SU-DHL-6 (cell line): ENCODE results near the gene FBP1.

ENCODE experiments used
- H2AFZ ChIP-seq: fragments of 200-600 bp; sonication (generic); 2 replicates; pipeline ENCODE4 v1.6.1; 2014; ENCODE audit warnings: low read depth, mild to moderate bottlenecking, moderate library complexity, mixed read lengths, antibody characterized with exemption, low read length; ENCODE audit not compliant: severe bottlenecking
- H3F3A ChIP-seq: fragments of 200-600 bp; shearing (Covaris generic); 2 replicates; pipeline ENCODE4 v1.6.0; 2016; ENCODE audit warnings: antibody characterized with exemption, mild to moderate bottlenecking; ENCODE audit not compliant: insufficient read depth
- H3K27ac ChIP-seq: fragments of 200-600 bp; sonication (generic); 2 replicates; pipeline ENCODE4 v1.5.1; 2016; ENCODE audit warnings: low read depth, mild to moderate bottlenecking, low read length, moderate library complexity, mixed read lengths
- H3K27me3 ChIP-seq: fragments of 200-600 bp; sonication (generic), shearing (Covaris generic); 2 replicates; pipeline ENCODE4 v1.6.0; 2014; ENCODE audit warnings: mild to moderate bottlenecking, low read length
- H3K36me3 ChIP-seq: fragments of 200-600 bp; sonication (generic); 2 replicates; pipeline ENCODE4 v1.6.1; 2014; ENCODE audit warnings: mild to moderate bottlenecking, low read length, mixed read lengths
- H3K4me2 ChIP-seq: fragments of 300-600, 200-600 bp; shearing (Covaris generic), sonication (generic); 2 replicates; pipeline ENCODE4 v1.6.0; 2014; ENCODE audit warnings: low read length, low read depth, mild to moderate bottlenecking; ENCODE audit not compliant: poor library complexity, severe bottlenecking
- H3K4me3 ChIP-seq: fragments of 200-600 bp; sonication (generic); 2 replicates; pipeline ENCODE4 v1.5.1; 2014; ENCODE audit warnings: antibody characterized with exemption, low read length, mild to moderate bottlenecking, mixed read lengths; ENCODE audit not compliant: insufficient read depth, poor library complexity, severe bottlenecking
- H3K79me2 ChIP-seq: fragments of 200-600 bp; sonication (generic); 2 replicates; pipeline ENCODE4 v1.6.1; 2014; ENCODE audit warnings: mild to moderate bottlenecking, low read length, moderate library complexity; ENCODE audit not compliant: insufficient read depth
- H3K9ac ChIP-seq: fragments of 200-600 bp; sonication (generic); 2 replicates; pipeline ENCODE4 v1.7.0; 2014; ENCODE audit warnings: mild to moderate bottlenecking, low read length
- H3K9me2 ChIP-seq: fragments of 200-600 bp; sonication (generic); replicated peaks from 2 replicates; pipeline ENCODE4 v1.6.1; 2014; ENCODE audit warnings: low read length; ENCODE audit not compliant: insufficient read depth
- H3K9me3 ChIP-seq: fragments of 200-600 bp; sonication (generic); 2 replicates; pipeline ENCODE4 v1.6.1; 2014; ENCODE audit warnings: low read length, mixed read lengths; ENCODE audit not compliant: insufficient read depth
- H4K20me1 ChIP-seq: fragments of 200-600 bp; sonication (generic); 2 replicates; pipeline ENCODE4 v1.6.1; 2014; ENCODE audit warnings: low read depth, mild to moderate bottlenecking, antibody characterized with exemption, low read length, moderate library complexity, mixed read lengths
- EZH2phosphoT487 ChIP-seq: fragments of 200-600 bp; sonication (generic), shearing (Covaris generic); conservative IDR thresholded peaks from 2 replicates; pipeline ENCODE4 v1.6.1; 2018; ENCODE audit warnings: mild to moderate bottlenecking, antibody characterized with exemption, low read length, moderate library complexity, mixed read lengths
- TF ChIP-seq, protein P1 (sequence below): fragments of 200-600 bp; sonication (generic); IDR thresholded peaks from one replicate; pipeline ENCODE4 v1.5.1; 2017; ENCODE audit warnings: antibody characterized with exemption, mild to moderate bottlenecking, low read length, moderate library complexity; ENCODE audit not compliant: insufficient read depth, poor library complexity, severe bottlenecking

Gene FBP1

GRCh38 chr9:94668418-94668927 lies 29.2 kb upstream of the FBP1 start:
- TF ChIP-seq EZH2phosphoT487 = no peak
- TF ChIP-seq, protein P1, sequence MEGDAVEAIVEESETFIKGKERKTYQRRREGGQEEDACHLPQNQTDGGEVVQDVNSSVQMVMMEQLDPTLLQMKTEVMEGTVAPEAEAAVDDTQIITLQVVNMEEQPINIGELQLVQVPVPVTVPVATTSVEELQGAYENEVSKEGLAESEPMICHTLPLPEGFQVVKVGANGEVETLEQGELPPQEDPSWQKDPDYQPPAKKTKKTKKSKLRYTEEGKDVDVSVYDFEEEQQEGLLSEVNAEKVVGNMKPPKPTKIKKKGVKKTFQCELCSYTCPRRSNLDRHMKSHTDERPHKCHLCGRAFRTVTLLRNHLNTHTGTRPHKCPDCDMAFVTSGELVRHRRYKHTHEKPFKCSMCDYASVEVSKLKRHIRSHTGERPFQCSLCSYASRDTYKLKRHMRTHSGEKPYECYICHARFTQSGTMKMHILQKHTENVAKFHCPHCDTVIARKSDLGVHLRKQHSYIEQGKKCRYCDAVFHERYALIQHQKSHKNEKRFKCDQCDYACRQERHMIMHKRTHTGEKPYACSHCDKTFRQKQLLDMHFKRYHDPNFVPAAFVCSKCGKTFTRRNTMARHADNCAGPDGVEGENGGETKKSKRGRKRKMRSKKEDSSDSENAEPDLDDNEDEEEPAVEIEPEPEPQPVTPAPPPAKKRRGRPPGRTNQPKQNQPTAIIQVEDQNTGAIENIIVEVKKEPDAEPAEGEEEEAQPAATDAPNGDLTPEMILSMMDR = no peak
- H3K4me2 ChIP-seq = peak overlapping the region; percentile 85
- H3K27me3 ChIP-seq = no peaks in the 10 kb centered on the region
- H3F3A ChIP-seq = no peaks in the 10 kb centered on the region
- no peaks in the 10 kb centered on the region for H3K36me3 ChIP-seq
- H4K20me1 ChIP-seq = no peaks in the 10 kb centered on the region
- H3K9ac ChIP-seq = no peak overlapping the region
- no peaks in the 10 kb centered on the region for H3K9me2 ChIP-seq
- no peaks in the 10 kb centered on the region for H3K9me3 ChIP-seq
- no peak overlapping the region for H2AFZ ChIP-seq
- no peaks in the 10 kb centered on the region for H3K79me2 ChIP-seq
- no peak overlapping the region for H3K27ac ChIP-seq
- no peak overlapping the region for H3K4me3 ChIP-seq

- no peaks in the 10 kb centered on the region for H3F3A ChIP-seq
- no peak overlapping the region for H3K27ac ChIP-seq
- H2AFZ ChIP-seq = no peak overlapping the region
- H3K9me3 ChIP-seq = no peaks in the 10 kb centered on the region
- no peaks in the 10 kb centered on the region for H3K9me2 ChIP-seq
- H3K79me2 ChIP-seq = no peaks in the 10 kb centered on the region
- H3K27me3 ChIP-seq = no peaks in the 10 kb centered on the region
- H4K20me1 ChIP-seq = no peaks in the 10 kb centered on the region
- no peak overlapping the region for H3K4me3 ChIP-seq
- H3K36me3 ChIP-seq = no peaks in the 10 kb centered on the region
- no peak for TF ChIP-seq EZH2phosphoT487
- TF ChIP-seq, protein P1 = no peak
- no peak overlapping the region for H3K4me2 ChIP-seq
- no peak overlapping the region for H3K9ac ChIP-seq
These were observed 27.2 kb upstream of the FBP1 start for GRCh38 chr9:94666364-94667099.

- Histone ChIP-seq H3K9me2 (no peaks in the 10 kb centered on the region), H3K27me3 (no peaks in the 10 kb centered on the region), H3K4me2 (no peak overlapping the region), H3K9ac (no peak overlapping the region), H3F3A (no peaks in the 10 kb centered on the region), H4K20me1 (no peaks in the 10 kb centered on the region), H3K36me3 (no peaks in the 10 kb centered on the region), H3K4me3 (no peak overlapping the region), H2AFZ (no peak overlapping the region), H3K27ac (no peak overlapping the region), H3K79me2 (no peaks in the 10 kb centered on the region), H3K9me3 (no peaks in the 10 kb centered on the region)
- TF ChIP-seq EZH2phosphoT487 = no peak
- TF ChIP-seq, protein P1 = no peak
These were observed 26.3 kb upstream of the FBP1 start for GRCh38 chr9:94665613-94666012.
